B cell (primary cell): ENCODE measurements around the gene RAB11FIP5. TPM values are rescaled to one million over a fixed set of nuclear protein-coding genes. Genes with fewer than 3 reads are reported as not detected.

ENCODE experiments used
- ATAC-seq: fragments of 200-7000 bp; cut with Tn5 transposase; one replicate; pipeline ENCODE4 v1.10.0; 2021; ENCODE audit warnings: low read depth, mild to moderate bottlenecking, moderate number of reproducible peaks, moderate library complexity
- CTCF ChIA-PET: fragments of 350-600 bp; sonication (Branson Sonifier 250); formaldehyde crosslinking; loops from one replicate; lab custom pipeline; 2021; ENCODE audit warnings: antibody characterized with exemption, inconsistent platforms; lab: Charles Lee
- POLR2A ChIA-PET: fragments of 350-600 bp; sonication (Branson Sonifier 250); formaldehyde crosslinking; loops from one replicate; lab custom pipeline; 2021; ENCODE audit warnings: antibody characterized with exemption; lab: Charles Lee
- DNase-seq: peaks from one replicate; pipeline ENCODE4 v3.0.0; 2013
- H2AFZ ChIP-seq: 2 replicates; pipeline ENCODE4 v1.6.1; 2012; ENCODE audit warnings: mild to moderate bottlenecking, low read depth, low read length; ENCODE audit not compliant: insufficient read depth, poor library complexity, severe bottlenecking
- H3K27ac ChIP-seq, 2 donors: 1 replicate in 1 of 2; 2 replicates in 1 of 2; pipeline ENCODE4 v1.5.1; 2012 to 2013; ENCODE audit warnings: low read length in 2 of 2, mild to moderate bottlenecking in 2 of 2, moderate library complexity in 1 of 2
- H3K27me3 ChIP-seq, 4 experiments: fragments of 200-600 bp in 1 of 4; sonication (generic) in 1 of 4; replicated peaks in 1 of 4; 1 replicate in 2 of 4; 2 replicates in 2 of 4; pipeline versions ENCODE4 v1.6.1 to v1.7.0; 2013 to 2016; ENCODE audit warnings: low read length in 3 of 4, mild to moderate bottlenecking in 2 of 4, mixed read lengths in 1 of 4, moderate library complexity in 1 of 4; ENCODE audit not compliant: insufficient read depth in 4 of 4, control insufficient read depth in 3 of 4; ENCODE audit errors: control extremely low read depth in 1 of 4
- H3K36me3 ChIP-seq, 2 experiments: replicated peaks in 1 of 2; 1 replicate in 1 of 2; 2 replicates in 1 of 2; pipeline versions ENCODE4 v1.6.1 to v1.7.1; 2013; ENCODE audit warnings: low read length in 1 of 2; ENCODE audit not compliant: insufficient read depth in 2 of 2, control insufficient read depth in 1 of 2; ENCODE audit errors: control extremely low read depth in 1 of 2, extremely low read depth in 1 of 2
- H3K4me1 ChIP-seq, 2 donors: fragments of 200-600 bp in 1 of 2; sonication (generic) in 1 of 2; 1 replicate in 1 of 2; 2 replicates in 1 of 2; pipeline versions ENCODE4 v1.5.1 to v1.6.1; 2013 to 2017; ENCODE audit warnings: low read length in 2 of 2; ENCODE audit not compliant: control insufficient read depth in 2 of 2, insufficient read depth in 2 of 2
- H3K4me2 ChIP-seq: replicated peaks from 2 replicates; pipeline ENCODE3; 2012; ENCODE audit warnings: mild to moderate bottlenecking, low read depth, low read length; ENCODE audit not compliant: poor library complexity, severe bottlenecking
- H3K4me3 ChIP-seq, 5 experiments: fragments of 200-600 bp in 1 of 5; sonication (generic) in 1 of 5; 1 replicate in 3 of 5; 2 replicates in 2 of 5; pipeline versions ENCODE4 v1.5.1 to v1.7.0; 2011 to 2016; ENCODE audit warnings: low read length in 4 of 5, mild to moderate bottlenecking in 4 of 5, low read depth in 2 of 5, control low read depth in 1 of 5, moderate library complexity in 1 of 5; ENCODE audit not compliant: insufficient read depth in 1 of 5; ENCODE audit errors: control extremely low read depth in 1 of 5, extremely low read depth in 1 of 5
- H3K79me2 ChIP-seq: fragments of 200-600 bp; sonication (generic); one replicate; pipeline ENCODE4 v1.6.0; 2016; ENCODE audit warnings: low read length; ENCODE audit not compliant: control insufficient read depth, insufficient read depth
- H3K9ac ChIP-seq: fragments of 200-600 bp; sonication (generic); 2 replicates; pipeline ENCODE4 v1.6.1; 2017; ENCODE audit warnings: mild to moderate bottlenecking, low read length, moderate library complexity
- H3K9me3 ChIP-seq, 3 donors: one replicate each; pipeline versions ENCODE4 v1.6.1 to v1.7.1; 2013; ENCODE audit warnings: low read length in 2 of 3; ENCODE audit not compliant: control insufficient read depth in 2 of 3, insufficient read depth in 1 of 3; ENCODE audit errors: control extremely low read depth in 1 of 3
- H4K20me1 ChIP-seq: 2 replicates; pipeline ENCODE4 v1.6.0; 2012; ENCODE audit warnings: mild to moderate bottlenecking, low read length; ENCODE audit not compliant: insufficient read depth, control insufficient read depth, poor library complexity, severe bottlenecking
- H3K27ac Mint-ChIP-seq: one replicate; pipeline ENCODE4 v1.8.0; 2021; ENCODE audit warnings: mixed read lengths
- H3K27me3 Mint-ChIP-seq: one replicate; pipeline ENCODE4 v1.8.0; 2021; ENCODE audit warnings: mixed read lengths
- H3K4me1 Mint-ChIP-seq: one replicate; pipeline ENCODE4 v1.8.0; 2021; ENCODE audit warnings: mixed read lengths
- H3K4me3 Mint-ChIP-seq: one replicate; pipeline ENCODE4 v1.8.0; 2021; ENCODE audit warnings: mixed read lengths
- H3K9me3 Mint-ChIP-seq: one replicate; pipeline ENCODE4 v1.8.0; 2022; ENCODE audit warnings: mixed read lengths; ENCODE audit not compliant: insufficient read depth
- CTCF ChIP-seq: fragments of 200-600 bp; IDR thresholded peaks from one replicate; pipeline ENCODE4 v1.8.0; 2022; ENCODE audit warnings: antibody characterized with exemption, mild to moderate bottlenecking
- EZH2 ChIP-seq: IDR thresholded peaks from 2 replicates; pipeline ENCODE4 v1.6.1; 2012; ENCODE audit warnings: borderline replicate concordance, low read depth, mild to moderate bottlenecking, moderate library complexity, low read length; ENCODE audit not compliant: insufficient read depth, poor library complexity, severe bottlenecking
- WGBS: methylation state at CpG from one replicate; pipeline ENCODE4 v1.1.5; 2013; ENCODE audit warnings: missing lambda C conversion rate; ENCODE audit not compliant: insufficient coverage; 5-methylcytosine and 5-hydroxymethylcytosine counted together
- intact Hi-C: fragments of 100-400 bp; cut with micrococcal nuclease; formaldehyde crosslinking; loops from one replicate; pipeline ENCODE4 v1.10.0; 2022
- polyA plus RNA-seq: library from polyadenylated mRNA; depleted of rRNA; stranded (reverse); fragments of >200 nt; gene quantifications from 2 replicates; pipeline ENCODE4 v1.2.3, GENCODE V29; 2012
- total RNA-seq, 2 donors: library from RNA; stranded (reverse); fragments of 120-200 nt in 1 of 2; gene quantifications; 1 replicate in 1 of 2; 2 replicates in 1 of 2; pipeline versions ENCODE4 v1.2.3 to v1.2.4, GENCODE V29; 2013 to 2022

RAB11FIP5 gene
- total and polyA plus RNA-seq, 2 donors (not counting 1 experiment from before 2014, with no cell fraction given): 1.7 to 4.6 TPM

- Histone ChIP-seq H3K4me3 (no peak overlapping the region), H3K9me3 (no peaks in the 10 kb centered on the region), H3K4me2 (no peak overlapping the region), H3K9ac (no peak overlapping the region), H3K79me2 (no peaks in the 10 kb centered on the region), H3K27ac (no peak overlapping the region), H3K36me3 (no peaks in the 10 kb centered on the region), H3K4me1 (no peaks in the 10 kb centered on the region), H2AFZ (no peak overlapping the region), H3K27me3 (peaks cover 0 to 3% (median 0%) of the 10 kb centered on the region in 4 experiments), H4K20me1 (no peaks in the 10 kb centered on the region)
- no peaks in the 10 kb centered on the region for H3K9me3 Mint-ChIP-seq
- no peak for DNase-seq
- no peak overlapping the region for H3K4me3 Mint-ChIP-seq
- ChIA-PET POLR2A (no interaction called here), CTCF (interaction anchor here (3.5 to 6.2 kb wide), 3 partner anchors 77 to 125 kb away, joined by 26 to 62 read pairs (median 38); partner anchors contain the start of gene SMYD5)
- no peak overlapping the region for H3K27ac Mint-ChIP-seq
- ATAC-seq: no peak
- no peak for TF ChIP-seq EZH2
- TF ChIP-seq CTCF: no peak
- intact Hi-C loops: no loop called here
- H3K27me3 Mint-ChIP-seq: peaks cover 8% of the 10 kb centered on the region
- H3K4me1 Mint-ChIP-seq: no peaks in the 10 kb centered on the region
- 80% methylated on average over 1 of the region's 4 CpGs for WGBS
Observed at GRCh38 chr2:73087311-73087710, 25.4 kb downstream of the RAB11FIP5 start.

- Mint-ChIP-seq H3K4me3 (no peak overlapping the region), H3K27ac (no peak overlapping the region), H3K4me1 (no peaks in the 10 kb centered on the region), H3K27me3 (peaks cover 11% of the 10 kb centered on the region), H3K9me3 (no peaks in the 10 kb centered on the region)
- 19% methylated on average over 6 of the region's 6 CpGs for WGBS
- H3K27ac ChIP-seq: no peak overlapping the region
- peaks cover 0 to 4% (median 2%) of the 10 kb centered on the region in 4 experiments for H3K27me3 ChIP-seq
- H3K4me3 ChIP-seq: no peak overlapping the region
- no peak overlapping the region for H3K9ac ChIP-seq
- ATAC-seq: peak; percentile 90
- H4K20me1 ChIP-seq: no peaks in the 10 kb centered on the region
- H2AFZ ChIP-seq: no peak overlapping the region
- TF ChIP-seq CTCF (peak; percentile 78), EZH2 (no peak)
- peak; percentile 80 for DNase-seq
- POLR2A ChIA-PET: no interaction called here
- no peaks in the 10 kb centered on the region for H3K9me3 ChIP-seq
- CTCF ChIA-PET: interaction anchor here (0.7 to 6.2 kb wide), 16 partner anchors 9 to 153 kb away, joined by 3 to 62 read pairs (median 4); partner anchors contain the start of genes NOTO, RAB11FIP5 and SMYD5
- H3K4me1 ChIP-seq: no peaks in the 10 kb centered on the region
- H3K79me2 ChIP-seq: no peaks in the 10 kb centered on the region
- intact Hi-C loops: loop anchor here (1.0 kb wide), 4 partner anchors 78 to 127 kb away; no protein-coding TSS in a partner anchor
- no peaks in the 10 kb centered on the region for H3K36me3 ChIP-seq
- H3K4me2 ChIP-seq: no peak overlapping the region
Observed at GRCh38 chr2:73085691-73086090, 27.1 kb downstream of the RAB11FIP5 start.
